GM12878 (cell line): ENCODE data around the gene TSPAN5. TPM values are rescaled to one million over a fixed set of nuclear protein-coding genes. Genes with fewer than 3 reads are reported as not detected.
A peak's percentile ranks its signal among the peaks of the same experiment; 100 is the strongest.

Experiments
- ATAC-seq: fragments of 200-7000 bp; cut with Tn5 transposase; 3 replicates; pipeline ENCODE4 v1.9.1; 2020; ENCODE audit warnings: mild to moderate bottlenecking, moderate library complexity
- BruUV-seq: library from RNA; stranded (reverse); fragments of 400-500 nt; replicated peaks from 2 replicates; lab custom pipeline; 2021; lab: Mats Ljungman, UMichigan
- CTCF ChIA-PET: fragments of 300-600 bp; sonication (Branson Sonifier 250); formaldehyde crosslinking; extraction: SDS; loops from one replicate; lab custom pipeline; 2021; ENCODE audit warnings: inconsistent platforms; lab: Yijun Ruan, JAX
- POLR2A ChIA-PET: fragments of 350-600 bp; formaldehyde crosslinking; extraction: SDS; loops from one replicate; lab custom pipeline; 2021; ENCODE audit warnings: inconsistent platforms; lab: Charles Lee
- RAD21 ChIA-PET: fragments of 300-600 bp; sonication (Branson Sonifier 250); formaldehyde crosslinking; loops from one replicate; lab custom pipeline; 2023; ENCODE audit warnings: antibody characterized with exemption; ENCODE audit not compliant: unreplicated experiment; lab: Charles Lee
- SMC1A ChIA-PET: fragments of 300-600 bp; sonication (Branson Sonifier 250); formaldehyde crosslinking; loops from one replicate; lab custom pipeline; 2023; ENCODE audit not compliant: unreplicated experiment, uncharacterized antibody; lab: Charles Lee
- DNase-seq: peaks from one replicate; pipeline ENCODE4 v3.0.0-alpha.2; 2011; ENCODE audit warnings: low read depth, low spot score
- FAIRE-seq: peaks from 3 replicates; lab custom pipeline; 2011; peaks lifted over from hg19 to GRCh38; lab: Jason Lieb, UNC
- H2AFZ ChIP-seq: 2 replicates; pipeline ENCODE4 v1.6.0; 2011; ENCODE audit warnings: low read depth, low read length, control low read depth; ENCODE audit not compliant: control insufficient read depth
- H3K27ac ChIP-seq: 2 replicates; pipeline ENCODE4 v1.5.1; 2011; ENCODE audit warnings: control low read depth; ENCODE audit not compliant: control insufficient read depth, insufficient read depth
- H3K27me3 ChIP-seq, 2 experiments: replicated peaks in 1 of 2; 2 replicates each; pipeline versions ENCODE4 v1.6.0 to v1.6.1; 2011; ENCODE audit warnings: low read length in 1 of 2; ENCODE audit not compliant: control insufficient read depth in 2 of 2, insufficient read depth in 2 of 2
- H3K36me3 ChIP-seq, 2 experiments: 2 replicates each; pipeline ENCODE4 v1.5.1; 2011; ENCODE audit warnings: low read length in 1 of 2; ENCODE audit not compliant: control insufficient read depth in 2 of 2, insufficient read depth in 2 of 2
- H3K4me1 ChIP-seq: 2 replicates; pipeline ENCODE4 v1.6.1; 2011; ENCODE audit warnings: mild to moderate bottlenecking, low read length, moderate library complexity, mixed read lengths; ENCODE audit not compliant: control insufficient read depth, insufficient read depth
- H3K4me2 ChIP-seq: 2 replicates; pipeline ENCODE4 v1.6.0; 2011; ENCODE audit warnings: control low read depth; ENCODE audit not compliant: control insufficient read depth, insufficient read depth
- H3K4me3 ChIP-seq: fragments of 200-600 bp; sonication (generic); 2 replicates; pipeline ENCODE4 v1.5.1; 2016
- H3K79me2 ChIP-seq: 2 replicates; pipeline ENCODE4 v1.6.0; 2011; ENCODE audit warnings: low read length; ENCODE audit not compliant: control insufficient read depth, insufficient read depth
- H3K9ac ChIP-seq: 2 replicates; pipeline ENCODE4 v1.8.0; 2011; ENCODE audit warnings: low read length, control low read depth, mixed read lengths; ENCODE audit not compliant: control insufficient read depth, insufficient read depth
- H3K9me3 ChIP-seq: replicated peaks from 3 replicates; pipeline ENCODE4 v1.5.1; 2011; ENCODE audit warnings: mild to moderate bottlenecking, low read length; ENCODE audit not compliant: control insufficient read depth, insufficient read depth
- H4K20me1 ChIP-seq: 2 replicates; pipeline ENCODE4 v1.6.0; 2011; ENCODE audit not compliant: control insufficient read depth, insufficient read depth
- ATF7 ChIP-seq: fragments of 450-650 bp; IDR thresholded peaks from 2 replicates; pipeline ENCODE4 v1.6.1; 2016; ENCODE audit warnings: low read depth, mild to moderate bottlenecking
- CREB1 ChIP-seq: IDR thresholded peaks from 2 replicates; pipeline ENCODE4 v1.6.1; 2012; ENCODE audit warnings: low read depth, mild to moderate bottlenecking, inconsistent platforms
- EED ChIP-seq: sonication (generic); IDR thresholded peaks from 2 replicates; pipeline ENCODE4 v1.6.1; 2016; ENCODE audit warnings: antibody characterized with exemption, low read depth
- MYB ChIP-seq: fragments of 150-350 bp; IDR thresholded peaks from 2 replicates; pipeline ENCODE4 v1.6.1; 2014; ENCODE audit warnings: mild to moderate bottlenecking, low read depth, low read length, borderline replicate concordance
- NFYA ChIP-seq: IDR thresholded peaks from 2 replicates; pipeline ENCODE4 v1.6.1; 2011; ENCODE audit warnings: low read depth, mild to moderate bottlenecking, low read length, improper control_type of control experiment, borderline replicate concordance
- NR2C1 ChIP-seq: fragments of 450-650 bp; IDR thresholded peaks from 2 replicates; pipeline ENCODE4 v1.6.1; 2017; ENCODE audit warnings: antibody characterized with exemption, mild to moderate bottlenecking, moderate library complexity
- PAX5 ChIP-seq: IDR thresholded peaks from 2 replicates; pipeline ENCODE4 v1.6.1; 2011; ENCODE audit warnings: low read depth, low read length, borderline replicate concordance
- POLR2A ChIP-seq: IDR thresholded peaks from 2 replicates; pipeline ENCODE4 v1.6.1; 2011; ENCODE audit warnings: low read depth, mild to moderate bottlenecking, low read length
- POLR2AphosphoS2 ChIP-seq: IDR thresholded peaks from 2 replicates; pipeline ENCODE4 v1.6.1; 2011; ENCODE audit warnings: low read depth, mild to moderate bottlenecking, low read length, improper control_type of control experiment, moderate library complexity
- RFX5 ChIP-seq: IDR thresholded peaks from 2 replicates; pipeline ENCODE4 v1.6.1; 2011; ENCODE audit warnings: low read depth, low read length, improper control_type of control experiment
- SMARCA5 ChIP-seq: fragments of 450-650 bp; IDR thresholded peaks from 2 replicates; pipeline ENCODE4 v1.6.1; 2017; ENCODE audit warnings: mild to moderate bottlenecking
- TARDBP ChIP-seq: IDR thresholded peaks from 2 replicates; pipeline ENCODE4 v1.6.1; 2016; ENCODE audit warnings: borderline replicate concordance
- WRNIP1 ChIP-seq: IDR thresholded peaks from 2 replicates; pipeline ENCODE4 v1.6.1; 2011; ENCODE audit warnings: low read depth, low read length, improper control_type of control experiment, borderline replicate concordance
- WGBS: methylation state at CpG from one replicate; pipeline ENCODE4 v1.1.6; 2016; ENCODE audit warnings: low lambda C conversion rate; ENCODE audit not compliant: insufficient replicate concordance, insufficient coverage; ENCODE audit errors: missing lambda C conversion rate; 5-methylcytosine and 5-hydroxymethylcytosine counted together
- in situ Hi-C: fragments of 300-500 bp; cut with MboI; formaldehyde crosslinking; loops from 9 replicates; pipeline ENCODE4 v1.14.3; 2018; ENCODE audit warnings: mixed read lengths
- intact Hi-C: fragments of 100-400 bp; cut with micrococcal nuclease; formaldehyde crosslinking; loops from one replicate; pipeline ENCODE4 v1.14.2; 2022; ENCODE audit not compliant: unreplicated experiment
- polyA plus RNA-seq, 11 experiments: library from polyadenylated mRNA; depleted of rRNA in 4 of 11; unstranded in 6 of 11; stranded (reverse) in 5 of 11; fragments of >200 nt; fragmentation: Nextera tagmentation in 4 of 11; fragmentation: Illumina TruSeq in 1 of 11; extraction: Ambion mirVana in 4 of 11; extraction: Trizol in 1 of 11; gene quantifications; 1 replicate in 1 of 11; 2 replicates in 10 of 11; pipeline versions ENCODE4 v1.2.1 to v1.2.3, GENCODE V29; 2011 to 2016; ENCODE audit warnings: inconsistent platforms in 2 of 11, missing spikeins in 2 of 11, low read depth in 1 of 11
- total RNA-seq, 4 experiments: library from RNA; depleted of rRNA in 3 of 4; stranded (reverse); fragments of >200 nt in 3 of 4; fragmentation: Illumina TruSeq in 1 of 4; extraction: Trizol in 1 of 4; gene quantifications; 2 replicates each; pipeline versions ENCODE4 v1.2.1 to v1.2.3, GENCODE V29; 2013 to 2021
- TF ChIP-seq, protein P1 (sequence below): fragments of 450-650 bp; IDR thresholded peaks from 2 replicates; pipeline ENCODE4 v1.6.1; 2016; ENCODE audit warnings: mild to moderate bottlenecking
- TF ChIP-seq, protein P2 (sequence below): IDR thresholded peaks from 2 replicates; pipeline ENCODE4 v1.6.1; 2011; ENCODE audit warnings: low read depth, mild to moderate bottlenecking, low read length, moderate library complexity, borderline replicate concordance; ENCODE audit errors: extremely low read depth
- TF ChIP-seq, protein P3 (sequence below): IDR thresholded peaks from 2 replicates; pipeline ENCODE4 v1.6.1; 2012; ENCODE audit warnings: low read depth, low read length, improper control_type of control experiment
- TF ChIP-seq, protein P4 (sequence below): fragments of 450-650 bp; IDR thresholded peaks from 2 replicates; pipeline ENCODE4 v1.6.1; 2017; ENCODE audit warnings: mild to moderate bottlenecking, moderate library complexity

Gene TSPAN5
- total and polyA plus RNA-seq, 10 of the 15 experiments (the other 5 are each of a cell fraction or from before 2014, with no cell fraction given), result 0.09 to 8.2 (median 0.27) TPM

DNA sequence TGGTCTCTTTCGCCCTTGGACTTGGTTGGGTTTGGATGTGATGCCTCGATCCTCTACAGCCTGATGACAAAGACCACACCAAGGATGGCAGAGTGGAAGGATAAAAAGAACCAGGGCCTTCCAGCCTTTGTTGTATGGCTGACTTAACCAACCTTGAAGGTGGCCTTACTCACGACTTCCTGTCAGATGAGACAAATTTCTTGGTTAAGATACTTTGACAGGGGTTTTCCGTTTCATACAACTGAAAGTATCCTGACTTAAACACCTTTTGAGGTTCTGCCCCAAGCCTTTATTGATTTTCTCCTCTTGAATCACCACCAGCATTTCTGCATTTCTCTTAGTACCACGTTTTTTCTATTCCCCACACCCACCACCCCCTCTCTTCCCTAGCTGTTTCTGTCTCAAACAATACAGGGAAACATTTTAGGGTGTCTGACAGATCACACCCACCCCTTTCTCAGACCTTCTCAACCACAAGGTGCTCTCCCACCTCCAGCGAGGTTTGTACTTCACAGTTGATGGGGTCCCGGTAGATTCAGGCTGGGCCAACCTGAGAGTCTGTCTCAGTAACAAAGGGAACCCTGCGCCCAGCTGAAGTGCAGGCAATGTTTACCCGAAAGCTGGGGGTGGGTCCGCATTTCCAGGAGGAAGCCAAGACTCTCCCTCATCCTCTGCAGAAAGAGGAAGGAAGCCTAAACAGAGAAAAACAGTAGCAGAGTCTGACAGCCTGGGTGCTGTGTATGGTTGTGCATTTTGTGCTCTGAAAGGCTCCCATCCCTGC lies 5.0 kb upstream of the TSPAN5 start:
- no peaks in the 10 kb centered on the region for H4K20me1 ChIP-seq
- peak; percentile 84 for DNase-seq
- H3K9me3 ChIP-seq, result peaks cover 4% of the 10 kb centered on the region; the same call in 1 of the 3 replicates
- peaks cover 20% of the 10 kb centered on the region for H3K4me1 ChIP-seq
- ChIA-PET POLR2A (interaction anchor here (1.0 to 1.4 kb wide), 3 partner anchors 9 to 61 kb away, joined by 3 to 4 read pairs (median 3); no protein-coding TSS in a partner anchor), RAD21 (interaction anchor here (0.6 to 1.7 kb wide), 3 partner anchors 13 to 196 kb away, joined by 3 to 5 read pairs (median 4); no protein-coding TSS in a partner anchor), CTCF (interaction anchor here (0.6 to 2.9 kb wide), 4 partner anchors 24 to 196 kb away, joined by 3 to 6 read pairs (median 3); no protein-coding TSS in a partner anchor), SMC1A (interaction anchor here (0.6 to 5.1 kb wide), 11 partner anchors 13 to 258 kb away, joined by 3 to 23 read pairs (median 3); no protein-coding TSS in a partner anchor)
- in situ Hi-C loops, result no loop called here
- no peaks in the 10 kb centered on the region for H3K79me2 ChIP-seq
- intact Hi-C loops, result loop anchor here (2.0 to 10.0 kb wide), 6 partner anchors 61 to 519 kb away; partner anchors contain the start of genes EIF4E, METAP1, RAP1GDS1 and STPG2
- peak; percentile 79 for ATAC-seq
- 2% methylated on average over 10 of the region's 10 CpGs for WGBS
- peak overlapping the region; percentile 64 for H2AFZ ChIP-seq
- H3K4me2 ChIP-seq, result peak overlapping the region; percentile 90
- peak; percentile 94 for FAIRE-seq
- peak overlapping the region; percentile 34; the same call in 1 of the 2 replicates for H3K4me3 ChIP-seq
- H3K27me3 ChIP-seq, result peaks cover 1 to 9% of the 10 kb centered on the region in 2 experiments
- H3K9ac ChIP-seq, result peak overlapping the region; percentile 50; the same call in 1 of the 2 replicates
- no peaks in the 10 kb centered on the region for H3K36me3 ChIP-seq
- H3K27ac ChIP-seq, result peak overlapping the region; percentile 66
- BruUV-seq, result no TSS peak
- TF ChIP-seq EED (peak; percentile 79; the same call in 1 of the 2 replicates), SMARCA5 (no peak), WRNIP1 (no peak), ATF7 (peak; percentile 82), PAX5 (peak; percentile 62; the same call in 1 of the 2 replicates), POLR2AphosphoS2 (no peak), RFX5 (no peak), NFYA (no peak), CREB1 (peak; percentile 25; the same call in 1 of the 2 replicates), NR2C1 (no peak), TARDBP (no peak; the same call in 1 of the 2 replicates), MYB (no peak; the same call in 1 of the 2 replicates), POLR2A (no peak)
- TF ChIP-seq, protein P1, sequence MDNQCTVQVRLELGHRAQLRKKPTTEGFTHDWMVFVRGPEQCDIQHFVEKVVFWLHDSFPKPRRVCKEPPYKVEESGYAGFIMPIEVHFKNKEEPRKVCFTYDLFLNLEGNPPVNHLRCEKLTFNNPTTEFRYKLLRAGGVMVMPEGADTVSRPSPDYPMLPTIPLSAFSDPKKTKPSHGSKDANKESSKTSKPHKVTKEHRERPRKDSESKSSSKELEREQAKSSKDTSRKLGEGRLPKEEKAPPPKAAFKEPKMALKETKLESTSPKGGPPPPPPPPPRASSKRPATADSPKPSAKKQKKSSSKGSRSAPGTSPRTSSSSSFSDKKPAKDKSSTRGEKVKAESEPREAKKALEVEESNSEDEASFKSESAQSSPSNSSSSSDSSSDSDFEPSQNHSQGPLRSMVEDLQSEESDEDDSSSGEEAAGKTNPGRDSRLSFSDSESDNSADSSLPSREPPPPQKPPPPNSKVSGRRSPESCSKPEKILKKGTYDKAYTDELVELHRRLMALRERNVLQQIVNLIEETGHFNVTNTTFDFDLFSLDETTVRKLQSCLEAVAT, result peak; percentile 71
- TF ChIP-seq, protein P2, sequence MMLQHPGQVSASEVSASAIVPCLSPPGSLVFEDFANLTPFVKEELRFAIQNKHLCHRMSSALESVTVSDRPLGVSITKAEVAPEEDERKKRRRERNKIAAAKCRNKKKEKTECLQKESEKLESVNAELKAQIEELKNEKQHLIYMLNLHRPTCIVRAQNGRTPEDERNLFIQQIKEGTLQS, result no peak
- TF ChIP-seq, protein P3, sequence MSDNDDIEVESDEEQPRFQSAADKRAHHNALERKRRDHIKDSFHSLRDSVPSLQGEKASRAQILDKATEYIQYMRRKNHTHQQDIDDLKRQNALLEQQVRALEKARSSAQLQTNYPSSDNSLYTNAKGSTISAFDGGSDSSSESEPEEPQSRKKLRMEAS, result no peak
- TF ChIP-seq, protein P4, sequence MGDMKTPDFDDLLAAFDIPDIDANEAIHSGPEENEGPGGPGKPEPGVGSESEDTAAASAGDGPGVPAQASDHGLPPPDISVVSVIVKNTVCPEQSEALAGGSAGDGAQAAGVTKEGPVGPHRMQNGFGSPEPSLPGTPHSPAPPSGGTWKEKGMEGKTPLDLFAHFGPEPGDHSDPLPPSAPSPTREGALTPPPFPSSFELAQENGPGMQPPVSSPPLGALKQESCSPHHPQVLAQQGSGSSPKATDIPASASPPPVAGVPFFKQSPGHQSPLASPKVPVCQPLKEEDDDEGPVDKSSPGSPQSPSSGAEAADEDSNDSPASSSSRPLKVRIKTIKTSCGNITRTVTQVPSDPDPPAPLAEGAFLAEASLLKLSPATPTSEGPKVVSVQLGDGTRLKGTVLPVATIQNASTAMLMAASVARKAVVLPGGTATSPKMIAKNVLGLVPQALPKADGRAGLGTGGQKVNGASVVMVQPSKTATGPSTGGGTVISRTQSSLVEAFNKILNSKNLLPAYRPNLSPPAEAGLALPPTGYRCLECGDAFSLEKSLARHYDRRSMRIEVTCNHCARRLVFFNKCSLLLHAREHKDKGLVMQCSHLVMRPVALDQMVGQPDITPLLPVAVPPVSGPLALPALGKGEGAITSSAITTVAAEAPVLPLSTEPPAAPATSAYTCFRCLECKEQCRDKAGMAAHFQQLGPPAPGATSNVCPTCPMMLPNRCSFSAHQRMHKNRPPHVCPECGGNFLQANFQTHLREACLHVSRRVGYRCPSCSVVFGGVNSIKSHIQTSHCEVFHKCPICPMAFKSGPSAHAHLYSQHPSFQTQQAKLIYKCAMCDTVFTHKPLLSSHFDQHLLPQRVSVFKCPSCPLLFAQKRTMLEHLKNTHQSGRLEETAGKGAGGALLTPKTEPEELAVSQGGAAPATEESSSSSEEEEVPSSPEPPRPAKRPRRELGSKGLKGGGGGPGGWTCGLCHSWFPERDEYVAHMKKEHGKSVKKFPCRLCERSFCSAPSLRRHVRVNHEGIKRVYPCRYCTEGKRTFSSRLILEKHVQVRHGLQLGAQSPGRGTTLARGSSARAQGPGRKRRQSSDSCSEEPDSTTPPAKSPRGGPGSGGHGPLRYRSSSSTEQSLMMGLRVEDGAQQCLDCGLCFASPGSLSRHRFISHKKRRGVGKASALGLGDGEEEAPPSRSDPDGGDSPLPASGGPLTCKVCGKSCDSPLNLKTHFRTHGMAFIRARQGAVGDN, result peak; percentile 75; the same call in 1 of the 2 replicates
